OCI-LY7 (cell line): ENCODE results near the gene COX7A2L. TPM values are rescaled to one million over a fixed set of nuclear protein-coding genes. Genes with fewer than 3 reads are reported as not detected.

Experiments
- BruUV-seq: library from RNA; stranded (reverse); fragments of 400-500 nt; replicated peaks from 2 replicates; lab custom pipeline; 2021; lab: Mats Ljungman, UMichigan
- CTCF ChIA-PET: fragments of 300-600 bp; sonication (Branson Sonifier 250); formaldehyde crosslinking; loops from one replicate; lab custom pipeline; 2022; ENCODE audit warnings: antibody characterized with exemption; ENCODE audit not compliant: unreplicated experiment; lab: Charles Lee
- POLR2A ChIA-PET: fragments of 300-600 bp; sonication (Branson Sonifier 250); formaldehyde crosslinking; loops from one replicate; lab custom pipeline; 2022; ENCODE audit warnings: antibody characterized with exemption; lab: Charles Lee
- DNase-seq: peaks from one replicate; pipeline ENCODE4 v3.0.0-alpha.2; 2015; ENCODE audit warnings: low spot score
- H2AFZ ChIP-seq: fragments of 200-600 bp; sonication (generic), shearing (Covaris generic); 2 replicates; pipeline ENCODE4 v1.6.1; 2014; ENCODE audit warnings: mild to moderate bottlenecking, antibody characterized with exemption, low read length, moderate library complexity
- H3K27ac ChIP-seq: fragments of 200-600 bp; sonication (generic); 2 replicates; pipeline ENCODE4 v1.5.1; 2014; ENCODE audit warnings: mixed run types, low read depth, mild to moderate bottlenecking, moderate library complexity, low read length, inconsistent platforms; ENCODE audit not compliant: poor library complexity, severe bottlenecking
- H3K36me3 ChIP-seq: fragments of 200-600 bp; sonication (generic); 2 replicates; pipeline ENCODE4 v1.6.1; 2014; ENCODE audit warnings: mild to moderate bottlenecking, antibody characterized with exemption, low read length, moderate library complexity, mixed read lengths; ENCODE audit not compliant: insufficient read depth
- H3K4me1 ChIP-seq: fragments of 200-600 bp; sonication (generic); 2 replicates; pipeline ENCODE4 v1.5.1; 2014; ENCODE audit warnings: mild to moderate bottlenecking, low read length; ENCODE audit not compliant: insufficient read depth, poor library complexity, severe bottlenecking
- H3K4me2 ChIP-seq: fragments of 200-600 bp; sonication (generic); 2 replicates; pipeline ENCODE4 v1.6.1; 2014; ENCODE audit warnings: mild to moderate bottlenecking, low read length
- H3K4me3 ChIP-seq: fragments of 200-600 bp; sonication (generic); 2 replicates; pipeline ENCODE4 v1.5.1; 2014; ENCODE audit warnings: mild to moderate bottlenecking, low read depth, low read length; ENCODE audit not compliant: poor library complexity, severe bottlenecking
- H3K79me2 ChIP-seq: fragments of 200-600 bp; sonication (generic); 2 replicates; pipeline ENCODE4 v1.6.1; 2016; ENCODE audit warnings: low read depth, mild to moderate bottlenecking, low read length, moderate library complexity, mixed read lengths; ENCODE audit not compliant: insufficient read depth
- H3K9me2 ChIP-seq: fragments of 200-600 bp; sonication (generic); 2 replicates; pipeline ENCODE4 v1.6.1; 2016; ENCODE audit warnings: mild to moderate bottlenecking, low read length, mixed read lengths; ENCODE audit not compliant: insufficient read depth
- H3K9me3 ChIP-seq: fragments of 200-600 bp; sonication (generic); 2 replicates; pipeline ENCODE4 v1.6.1; 2014; ENCODE audit warnings: mild to moderate bottlenecking, mixed run types, low read length, mixed read lengths
- H4K20me1 ChIP-seq: fragments of 200-600 bp; sonication (generic); 2 replicates; pipeline ENCODE4 v1.6.1; 2014; ENCODE audit warnings: mild to moderate bottlenecking, antibody characterized with exemption, low read length, moderate library complexity, mixed read lengths; ENCODE audit not compliant: insufficient read depth
- CTCF ChIP-seq: fragments of 200-600 bp; sonication (generic); conservative IDR thresholded peaks from 2 replicates; pipeline ENCODE4 v1.5.1; 2014; ENCODE audit warnings: mild to moderate bottlenecking, antibody characterized with exemption, low read length, moderate library complexity, mixed read lengths
- EZH2phosphoT487 ChIP-seq: fragments of 200-600 bp; sonication (generic); IDR thresholded peaks from 2 replicates; pipeline ENCODE4 v1.6.1; 2018; ENCODE audit warnings: low read depth, borderline replicate concordance, mild to moderate bottlenecking, mixed run types, antibody characterized with exemption, low read length, moderate library complexity, mixed read lengths
- intact Hi-C: fragments of 100-400 bp; cut with micrococcal nuclease; formaldehyde crosslinking; loops from one replicate; pipeline ENCODE4 v1.10.0; 2022; ENCODE audit not compliant: unreplicated experiment
- total RNA-seq, 2 experiments: library from RNA; depleted of rRNA in 1 of 2; stranded (reverse); fragments of >200 nt in 1 of 2; shearing (Covaris generic) in 1 of 2; gene quantifications; 2 replicates each; pipeline ENCODE4 v1.2.3, GENCODE V29; 2014 to 2022

Gene COX7A2L
- total RNA-seq, 2 experiments from 2014 or later = 118 to 121 TPM

GRCh38 chr2:42359304-42359964 lies 1.6 kb downstream of the COX7A2L start:
- H4K20me1 ChIP-seq = peaks cover 8% of the 10 kb centered on the region; the same call in 1 of the 2 replicates
- intact Hi-C loops = no loop called here
- peak overlapping the region; percentile 82 for H3K4me2 ChIP-seq
- peak; percentile 24 for DNase-seq
- TF ChIP-seq CTCF = no peak
- no peak for TF ChIP-seq EZH2phosphoT487
- H3K4me3 ChIP-seq = peak overlapping the region; percentile 96
- H3K9me3 ChIP-seq = no peaks in the 10 kb centered on the region
- no peaks in the 10 kb centered on the region for H3K9me2 ChIP-seq
- ChIA-PET POLR2A (interaction anchor here (0.7 to 1.0 kb wide), 5 partner anchors 13 to 260 kb away, joined by 3 to 6 read pairs (median 4); no protein-coding TSS in a partner anchor), CTCF (interaction anchor here (1.0 kb wide), 1 partner anchor 254 kb away, joined by 3 read pairs; no protein-coding TSS in a partner anchor)
- BruUV-seq = no TSS peak
- peaks cover 21% of the 10 kb centered on the region for H3K36me3 ChIP-seq
- peak overlapping the region; percentile 79 for H3K27ac ChIP-seq
- H2AFZ ChIP-seq = no peak overlapping the region
- peaks cover 65% of the 10 kb centered on the region for H3K79me2 ChIP-seq
- peaks cover 27% of the 10 kb centered on the region for H3K4me1 ChIP-seq

GRCh38 chr2:42353792-42354429 lies 7.1 kb downstream of the COX7A2L start:
- H3K36me3 ChIP-seq = peaks cover 67% of the 10 kb centered on the region
- TF ChIP-seq EZH2phosphoT487 (no peak), CTCF (no peak)
- no peak overlapping the region for H3K4me2 ChIP-seq
- H3K4me3 ChIP-seq = no peak overlapping the region
- intact Hi-C loops = no loop called here
- peaks cover 11% of the 10 kb centered on the region; the same call in 1 of the 2 replicates for H4K20me1 ChIP-seq
- H2AFZ ChIP-seq = no peak overlapping the region
- ChIA-PET POLR2A (no interaction called here), CTCF (no interaction called here)
- H3K9me2 ChIP-seq = no peaks in the 10 kb centered on the region
- H3K27ac ChIP-seq = no peak overlapping the region
- peaks cover 10% of the 10 kb centered on the region for H3K4me1 ChIP-seq
- peaks cover 63% of the 10 kb centered on the region for H3K79me2 ChIP-seq
- H3K9me3 ChIP-seq = no peaks in the 10 kb centered on the region
- BruUV-seq = no TSS peak
- DNase-seq = no peak
